Activated CD8-positive, alpha-beta memory T cell treated with anti-CD3 and anti-CD28 coated beads for 4 hours (primary cell): ENCODE data around the gene MFSD1.

Experiments
- DNase-seq, 2 donors: peaks; one replicate each; pipeline ENCODE4 v3.0.0-alpha.2; 2020; ENCODE audit warnings: low read depth in 2 of 2

The MFSD1 gene

GRCh38 chr3:158801696-158802408, at the start of gene MFSD1:
MFSD1 (plus strand) TSS chr3:158802054; CDS start chr3:158802153, 99 bp downstream.
- DNase-seq = peak; percentile 74 to 75

GRCh38 chr3:158753854-158754253, 48.0 kb upstream of the MFSD1 start:
- no peak for DNase-seq

- DNase-seq = no peak
These were observed 46.4 kb upstream of the MFSD1 start for GRCh38 chr3:158755421-158755820.

- DNase-seq = no peak
These were observed 40.5 kb upstream of the MFSD1 start for GRCh38 chr3:158761350-158761749.

GRCh38 chr3:158762701-158763100, 39.2 kb upstream of the MFSD1 start:
- DNase-seq = no peak

- no peak for DNase-seq
These were observed 38.4 kb upstream of the MFSD1 start for GRCh38 chr3:158763421-158763820.

GRCh38 chr3:158765518-158766205, 36.2 kb upstream of the MFSD1 start:
- no peak for DNase-seq

GRCh38 chr3:158766364-158766763, 35.5 kb upstream of the MFSD1 start:
- no peak for DNase-seq

GRCh38 chr3:158768361-158768787, 33.5 kb upstream of the MFSD1 start:
- no peak for DNase-seq

- DNase-seq = no peak
These were observed 32.8 kb upstream of the MFSD1 start for GRCh38 chr3:158768881-158769543.

GRCh38 chr3:158769549-158769948, 32.3 kb upstream of the MFSD1 start:
- DNase-seq = no peak

- no peak for DNase-seq
These were observed 31.7 kb upstream of the MFSD1 start for GRCh38 chr3:158769952-158770740.

- no peak for DNase-seq
These were observed 31.0 kb upstream of the MFSD1 start for GRCh38 chr3:158770741-158771350.

- DNase-seq = no peak
These were observed 30.3 kb upstream of the MFSD1 start for GRCh38 chr3:158771577-158771976.

GRCh38 chr3:158771982-158772381, 29.9 kb upstream of the MFSD1 start:
- DNase-seq = no peak

- no peak for DNase-seq
These were observed 28.7 kb upstream of the MFSD1 start for GRCh38 chr3:158773166-158773565.

GRCh38 chr3:158773845-158774830, 27.7 kb upstream of the MFSD1 start:
- DNase-seq = no peak

- no peak for DNase-seq
These were observed 26.9 kb upstream of the MFSD1 start for GRCh38 chr3:158774965-158775364.

- DNase-seq = no peak
These were observed 26.1 kb upstream of the MFSD1 start for GRCh38 chr3:158775426-158776410.
